Measurements from ENCODE around the gene PDCD5. TPM values are rescaled to one million over a fixed set of nuclear protein-coding genes. Genes with fewer than 3 reads are reported as not detected.
"Not testable (repeated sequence)": the region's sequence is repeated elsewhere in the genome, so short reads cannot be mapped to it uniquely, and the experiment has no call there.

Gene PDCD5, protein sequence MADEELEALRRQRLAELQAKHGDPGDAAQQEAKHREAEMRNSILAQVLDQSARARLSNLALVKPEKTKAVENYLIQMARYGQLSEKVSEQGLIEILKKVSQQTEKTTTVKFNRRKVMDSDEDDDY
- polyA plus RNA-seq (ENCODE audit: insufficient read length in 3 of 3), result 100 to 1,000 TPM; 109 to 123 (median 111) TPM
- long read RNA-seq, donor 1, transcript PDCD5-207 (6 exons, 699 nt), result major isoform, 70 of 86 reads
- long read RNA-seq, donor 1, partial matches to known transcripts, result 9 of 86 reads
- long read RNA-seq, donor 1, other reads (novel, unspliced or antisense), result 0 of 86 reads
- long read RNA-seq, donor 2, transcript PDCD5-207 (6 exons, 699 nt), result major isoform, 88 of 103 reads
- long read RNA-seq, donor 2, partial matches to known transcripts, result 6 of 103 reads
- long read RNA-seq, donor 2, other reads (novel, unspliced or antisense), result 0 of 103 reads
- long read RNA-seq, donor 3, transcript PDCD5-205 (4 exons, 480 nt), result minor isoform, 5 of 92 reads
- long read RNA-seq, donor 3, transcript PDCD5-207 (6 exons, 699 nt), result major isoform, 75 of 92 reads
- long read RNA-seq, donor 3, partial matches to known transcripts, result 8 of 92 reads
- long read RNA-seq, donor 3, other reads (novel, unspliced or antisense), result 0 of 92 reads
- long read RNA-seq, donor 4, transcript PDCD5-207 (6 exons, 699 nt), result major isoform, 100 of 126 reads
- long read RNA-seq, donor 4, partial matches to known transcripts, result 15 of 126 reads
- long read RNA-seq, donor 4, other reads (novel, unspliced or antisense), result 0 of 126 reads
- long read RNA-seq, donor 5, transcript PDCD5-207 (6 exons, 699 nt), result major isoform, 42 of 52 reads
- long read RNA-seq, donor 5, partial matches to known transcripts, result 5 of 52 reads
- long read RNA-seq, donor 5, other reads (novel, unspliced or antisense), result 0 of 52 reads
- long read RNA-seq, donor 6, transcript PDCD5-206 (2 exons, 458 nt), result minor isoform, 5 of 71 reads
- long read RNA-seq, donor 6, transcript PDCD5-207 (6 exons, 699 nt), result major isoform, 58 of 71 reads
- long read RNA-seq, donor 6, partial matches to known transcripts, result 0 of 71 reads
- long read RNA-seq, donor 6, other reads (novel, unspliced or antisense), result 0 of 71 reads
- long read RNA-seq, donor 7, transcript PDCD5-205 (4 exons, 480 nt), result minor isoform, 5 of 121 reads
- long read RNA-seq, donor 7, transcript PDCD5-207 (6 exons, 699 nt), result major isoform, 74 of 121 reads
- long read RNA-seq, donor 7, partial matches to known transcripts, result 32 of 121 reads
- long read RNA-seq, donor 7, other reads (novel, unspliced or antisense), result 0 of 121 reads
- long read RNA-seq, donor 8, transcript PDCD5-207 (6 exons, 699 nt), result major isoform, 28 of 35 reads
- long read RNA-seq, donor 8, partial matches to known transcripts, result 0 of 35 reads
- long read RNA-seq, donor 8, other reads (novel, unspliced or antisense), result 0 of 35 reads
- long read RNA-seq, donor 9, transcript PDCD5-205 (4 exons, 480 nt), result minor isoform, 6 of 109 reads
- long read RNA-seq, donor 9, transcript PDCD5-207 (6 exons, 699 nt), result major isoform, 83 of 109 reads
- long read RNA-seq, donor 9, partial matches to known transcripts, result 14 of 109 reads
- long read RNA-seq, donor 9, other reads (novel, unspliced or antisense), result 0 of 109 reads
- long read RNA-seq, donor 10, transcript PDCD5-207 (6 exons, 699 nt), result major isoform, 72 of 94 reads
- long read RNA-seq, donor 10, partial matches to known transcripts, result 16 of 94 reads
- long read RNA-seq, donor 10, other reads (novel, unspliced or antisense), result 0 of 94 reads
- long read RNA-seq, donor 11, transcript PDCD5-207 (6 exons, 699 nt), result major isoform, 57 of 85 reads
- long read RNA-seq, donor 11, partial matches to known transcripts, result 21 of 85 reads
- long read RNA-seq, donor 11, other reads (novel, unspliced or antisense), result 0 of 85 reads
- long read RNA-seq, donor 12, transcript PDCD5-207 (6 exons, 699 nt), result major isoform, 82 of 109 reads
- long read RNA-seq, donor 12, partial matches to known transcripts, result 21 of 109 reads
- long read RNA-seq, donor 12, other reads (novel, unspliced or antisense), result 0 of 109 reads
- long read RNA-seq, donor 13, transcript PDCD5-207 (6 exons, 699 nt), result major isoform, 37 of 56 reads
- long read RNA-seq, donor 13, partial matches to known transcripts, result 13 of 56 reads
- long read RNA-seq, donor 13, other reads (novel, unspliced or antisense), result 0 of 56 reads
- long read RNA-seq, donor 14, result 0 reads
- long read RNA-seq, donor 15, transcript PDCD5-204 (6 exons, 601 nt), result minor isoform, 9 of 109 reads
- long read RNA-seq, donor 15, transcript PDCD5-207 (6 exons, 699 nt), result major isoform, 82 of 109 reads
- long read RNA-seq, donor 15, partial matches to known transcripts, result 13 of 109 reads
- long read RNA-seq, donor 15, other reads (novel, unspliced or antisense), result 0 of 109 reads
- long read RNA-seq, donor 16, transcript PDCD5-207 (6 exons, 699 nt), result major isoform, 82 of 97 reads
- long read RNA-seq, donor 16, partial matches to known transcripts, result 11 of 97 reads
- long read RNA-seq, donor 16, other reads (novel, unspliced or antisense), result 0 of 97 reads

DNA sequence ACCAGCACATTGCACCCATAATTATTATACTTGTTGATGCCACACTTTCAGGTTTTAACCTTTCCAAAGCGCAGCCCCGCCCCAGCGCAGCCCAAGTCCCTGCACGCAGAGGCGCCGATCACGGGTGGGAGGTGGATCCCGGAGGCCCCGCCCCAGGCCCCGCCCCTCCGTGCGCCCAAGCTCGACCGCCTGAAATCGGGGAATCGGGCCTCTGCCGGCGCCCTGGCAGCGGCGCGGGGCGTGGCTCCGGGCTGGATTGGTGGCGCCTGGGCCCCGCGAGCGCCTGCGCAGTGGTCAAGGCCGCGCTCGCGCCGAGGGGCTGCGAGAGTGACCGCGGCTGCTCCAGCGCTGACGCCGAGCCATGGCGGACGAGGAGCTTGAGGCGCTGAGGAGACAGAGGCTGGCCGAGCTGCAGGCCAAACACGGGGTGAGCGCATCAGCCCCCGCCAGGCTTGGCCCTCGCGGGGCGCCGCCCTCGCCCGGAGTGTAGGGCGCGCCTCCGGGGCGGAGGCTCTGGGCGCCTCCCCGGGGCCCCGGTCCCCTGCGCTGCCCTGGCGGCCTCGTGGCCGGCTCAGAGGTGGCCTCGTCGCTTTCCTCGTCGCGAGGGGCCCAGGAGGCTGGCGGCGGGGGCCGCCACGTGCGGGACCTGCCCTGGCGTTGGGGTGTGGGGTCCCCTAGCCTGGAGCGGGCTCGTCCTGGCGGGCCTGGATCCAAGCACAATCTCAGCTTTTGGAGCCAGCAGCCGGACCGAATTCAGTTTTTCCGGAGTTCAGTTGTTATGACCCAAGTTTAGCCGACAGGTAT, at the start of gene PDCD5:
Gene PDCD5 (plus strand): TSS at position 290 of the 804 bp plus-strand sequence. CDS start 72 bp downstream, at position 362.
- peak; percentile 95 for DNase-seq

DNA sequence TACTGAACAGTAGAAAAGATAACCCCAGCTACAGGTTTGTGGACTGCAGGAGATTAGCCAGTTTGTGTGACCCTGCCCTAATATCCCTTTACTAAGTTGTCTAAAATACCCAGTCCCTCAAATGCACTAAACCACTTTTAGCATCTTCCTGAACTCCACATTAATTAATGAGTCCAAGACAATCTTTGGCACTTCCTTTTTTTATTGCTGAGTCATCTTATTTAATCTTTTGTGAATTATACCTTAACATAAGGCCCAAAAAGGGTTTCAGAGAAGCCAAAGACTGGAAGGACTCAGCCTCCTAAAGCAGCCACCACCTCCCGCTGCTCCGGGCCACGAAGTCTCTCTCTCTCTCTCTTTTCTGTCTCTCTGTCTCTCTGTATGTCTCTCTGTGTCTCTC, 48.8 kb upstream of the PDCD5 start:
- DNase-seq, result no peak

DNA sequence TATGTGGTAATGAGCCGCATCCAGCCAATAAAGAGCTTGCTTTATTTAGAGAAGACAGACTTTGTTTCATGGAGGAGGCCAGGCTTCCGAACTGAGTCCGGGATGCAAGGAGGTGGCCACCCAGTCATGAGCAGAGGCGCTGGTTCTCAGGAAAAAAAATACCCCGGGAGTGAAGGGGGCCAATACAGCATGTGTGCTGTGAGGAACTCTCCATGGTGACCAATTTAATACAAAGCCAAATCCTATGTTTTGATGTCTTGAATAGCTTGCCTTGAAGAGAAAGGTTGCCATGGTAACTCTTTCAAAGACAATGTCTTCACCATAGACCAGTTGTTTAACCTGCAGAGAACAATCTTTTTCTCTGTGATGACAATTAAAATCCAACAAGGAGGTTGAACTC, 43.4 kb upstream of the PDCD5 start:
- DNase-seq, result no peak

DNA sequence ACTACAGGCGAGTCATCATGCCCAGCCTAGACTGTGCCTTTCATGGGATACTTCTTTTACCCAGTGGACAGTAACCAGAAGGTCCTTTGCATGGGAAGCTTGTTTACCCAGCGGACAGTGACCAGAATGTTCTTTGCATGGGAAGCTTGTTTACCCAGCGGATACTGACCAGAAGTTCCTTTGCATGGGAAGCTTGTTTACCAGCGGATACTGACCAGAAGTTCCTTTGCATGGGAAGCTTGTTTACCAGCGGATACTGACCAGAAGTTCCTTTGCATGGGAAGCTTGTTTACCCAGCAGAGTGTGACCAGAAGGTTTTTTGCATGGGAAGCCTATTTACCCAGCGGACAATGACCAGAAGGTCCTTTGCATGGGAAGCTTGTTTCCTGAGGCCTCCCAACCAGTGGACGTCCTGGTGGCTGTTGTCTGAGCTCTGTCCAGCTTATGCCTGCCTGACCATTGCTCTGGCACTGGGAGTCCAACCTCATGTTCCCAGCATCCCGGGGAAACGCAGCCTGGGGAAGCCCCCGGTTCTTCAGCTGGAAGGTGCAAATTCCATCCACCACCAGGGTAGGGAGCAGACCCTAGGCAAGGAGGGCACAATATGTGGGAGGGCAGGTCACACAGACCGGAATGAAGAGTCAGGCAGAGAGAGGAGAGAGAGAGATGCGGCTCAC, 41.6 kb upstream of the PDCD5 start:
- DNase-seq, result no peak

DNA sequence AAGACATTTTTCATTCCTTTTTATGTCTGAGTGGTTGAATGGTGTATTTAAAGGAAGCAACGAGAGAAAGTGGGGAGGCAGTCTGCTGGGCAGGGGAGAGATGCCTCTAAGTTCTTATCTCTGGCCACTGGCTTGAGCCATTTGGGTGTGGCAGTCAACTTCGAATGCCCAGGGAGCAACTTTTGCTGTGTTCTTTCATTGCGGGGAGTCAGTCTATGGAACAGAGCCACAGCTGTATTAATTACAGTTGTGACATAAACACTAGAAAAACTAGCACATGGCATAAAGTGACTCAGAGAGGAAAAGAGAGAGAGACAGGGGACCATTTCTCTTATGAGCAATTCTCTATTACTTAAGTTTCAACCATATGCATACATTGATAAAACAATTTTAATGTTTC, 40.4 kb upstream of the PDCD5 start:
- no peak for DNase-seq

DNA sequence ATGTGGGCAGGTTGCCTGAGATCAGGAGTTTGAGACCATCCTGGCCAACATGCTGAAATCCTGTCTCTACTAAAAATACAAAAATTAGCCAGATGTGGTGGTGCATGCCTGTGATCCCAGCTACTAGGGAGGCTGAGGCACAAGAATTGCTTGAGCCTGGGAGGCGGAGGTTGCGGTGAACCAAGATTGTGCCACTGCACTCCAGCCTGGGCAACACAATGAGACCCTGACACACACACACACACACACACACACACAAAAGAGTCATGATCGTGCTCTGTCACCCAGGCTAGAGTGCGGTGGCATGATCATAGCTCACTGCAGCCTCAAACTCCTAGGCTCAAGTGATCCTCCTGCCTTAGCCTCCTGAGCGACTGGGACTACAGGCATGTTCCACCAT, 39.6 kb upstream of the PDCD5 start:
- DNase-seq, result not testable (repeated sequence)

DNA sequence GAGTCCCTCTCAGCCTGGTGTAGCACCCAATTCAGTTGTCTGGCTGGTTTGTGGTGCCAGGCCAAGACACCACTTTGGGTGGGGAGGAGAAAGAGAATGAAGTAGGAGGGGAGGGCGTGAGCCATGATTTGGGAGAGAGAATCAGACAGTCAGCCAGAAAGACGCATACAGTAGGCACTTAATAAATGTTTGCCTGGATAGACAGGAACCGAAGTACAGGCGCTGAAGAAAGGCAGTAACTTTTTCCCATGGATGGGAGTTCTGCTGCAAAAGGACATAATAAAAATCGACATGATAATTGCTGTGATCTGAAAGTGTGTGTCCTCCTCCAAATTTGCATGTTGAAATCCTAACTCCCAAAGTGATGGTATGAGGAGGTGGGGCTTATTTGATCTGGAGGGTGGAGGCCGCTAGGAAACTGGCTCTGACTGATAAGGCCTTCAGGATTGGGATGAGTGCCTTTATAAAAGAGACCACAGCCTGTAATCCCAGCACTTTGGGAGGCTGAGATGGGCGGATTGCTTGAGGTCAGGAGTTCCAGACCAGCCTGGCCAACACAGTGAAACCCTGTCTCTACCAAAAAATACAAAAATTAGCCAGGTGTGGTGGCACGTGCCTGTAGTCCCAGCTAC, 38.4 kb upstream of the PDCD5 start:
- no peak for DNase-seq

DNA sequence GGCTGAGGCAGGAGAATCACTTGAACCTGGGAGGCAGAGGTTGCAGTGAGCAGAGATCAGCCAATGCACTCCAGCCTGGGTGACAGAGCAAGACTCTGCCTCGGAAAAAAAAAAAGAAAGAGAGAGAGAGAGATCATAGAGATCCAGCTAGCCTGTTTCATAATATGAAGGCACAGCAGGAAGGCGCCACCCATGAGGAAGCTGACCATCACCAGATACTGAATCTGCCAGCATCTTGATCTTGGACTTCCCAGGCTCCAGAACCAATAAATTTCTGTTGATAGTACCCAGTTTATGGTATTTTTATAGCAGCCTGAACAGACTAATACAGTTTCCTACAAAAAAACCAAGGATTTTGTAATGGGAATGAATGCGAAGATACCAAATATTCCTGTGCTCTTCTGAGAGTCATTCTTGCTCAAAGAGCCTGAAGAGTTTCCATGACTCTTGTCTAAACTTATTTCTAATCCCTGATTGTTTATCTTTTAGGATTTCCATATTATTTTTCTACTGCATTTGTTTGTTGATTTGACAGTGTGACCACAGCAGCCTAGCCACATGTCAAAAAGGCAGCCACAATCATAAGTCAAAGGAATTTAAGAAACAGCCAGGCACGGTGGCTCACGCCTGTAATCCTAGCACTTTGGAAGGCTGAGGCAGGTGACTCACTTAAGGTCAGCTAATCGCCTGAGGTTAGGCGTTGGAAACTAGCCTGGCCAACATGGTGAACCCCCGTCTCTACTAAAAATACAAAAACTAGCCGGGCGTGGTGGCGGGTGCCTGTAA, 37.7 kb upstream of the PDCD5 start:
- no peak for DNase-seq

DNA sequence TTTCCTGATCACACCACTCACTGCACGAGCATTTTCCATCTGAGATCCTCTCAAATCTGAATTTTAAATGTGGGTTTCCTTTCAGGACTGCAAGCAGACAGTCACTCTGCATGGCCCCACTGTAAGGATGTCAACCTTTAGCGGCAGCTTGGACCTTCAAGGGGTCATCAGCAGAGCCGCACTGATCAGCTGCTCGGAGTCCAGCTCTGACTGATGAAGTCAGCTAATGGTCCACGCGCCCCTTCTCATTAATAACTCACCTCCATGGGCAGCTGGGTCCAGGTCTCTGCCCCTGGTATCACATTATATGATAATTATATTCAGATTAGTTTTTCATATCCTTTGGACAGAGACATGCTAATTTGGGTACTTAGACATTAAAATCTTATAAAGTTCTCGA, 36.1 kb upstream of the PDCD5 start:
- no peak for DNase-seq

DNA sequence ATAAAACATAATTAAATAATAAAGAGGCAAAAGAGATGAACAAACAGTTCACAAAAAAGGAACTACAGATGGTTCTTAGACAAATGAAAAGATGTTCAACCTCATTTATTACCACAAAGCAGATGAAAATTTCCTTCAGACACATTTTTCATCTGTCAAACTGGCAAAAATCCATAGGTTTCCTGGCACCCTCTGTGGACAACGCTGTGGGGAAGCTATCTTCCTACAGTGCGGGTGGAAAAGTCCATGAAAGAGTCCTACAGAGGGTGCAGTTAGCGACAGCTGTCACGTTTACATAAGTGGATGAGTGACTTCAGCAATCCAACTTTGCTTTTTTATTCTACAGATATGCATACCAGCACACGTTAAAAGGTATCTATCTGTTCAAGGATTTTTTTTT, 30.3 kb upstream of the PDCD5 start:
- DNase-seq, result no peak

DNA sequence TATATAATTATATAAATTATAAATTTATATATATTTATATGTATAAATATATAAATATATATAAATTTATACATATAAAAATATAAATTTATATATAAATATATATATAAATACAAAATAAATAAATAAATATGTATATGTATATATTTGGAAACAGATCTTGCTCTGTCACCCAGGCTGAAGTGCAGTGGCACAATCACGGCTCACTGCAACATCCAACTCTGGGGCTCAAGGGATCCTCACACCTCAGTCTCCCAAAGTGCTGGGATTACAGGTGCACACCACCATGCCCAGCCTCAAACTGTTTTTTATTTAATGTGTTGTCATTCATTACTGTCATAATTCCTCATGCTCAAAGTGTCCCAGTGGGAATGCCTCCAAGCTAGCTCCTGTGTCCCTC, 25.2 kb upstream of the PDCD5 start:
- no peak for DNase-seq

DNA sequence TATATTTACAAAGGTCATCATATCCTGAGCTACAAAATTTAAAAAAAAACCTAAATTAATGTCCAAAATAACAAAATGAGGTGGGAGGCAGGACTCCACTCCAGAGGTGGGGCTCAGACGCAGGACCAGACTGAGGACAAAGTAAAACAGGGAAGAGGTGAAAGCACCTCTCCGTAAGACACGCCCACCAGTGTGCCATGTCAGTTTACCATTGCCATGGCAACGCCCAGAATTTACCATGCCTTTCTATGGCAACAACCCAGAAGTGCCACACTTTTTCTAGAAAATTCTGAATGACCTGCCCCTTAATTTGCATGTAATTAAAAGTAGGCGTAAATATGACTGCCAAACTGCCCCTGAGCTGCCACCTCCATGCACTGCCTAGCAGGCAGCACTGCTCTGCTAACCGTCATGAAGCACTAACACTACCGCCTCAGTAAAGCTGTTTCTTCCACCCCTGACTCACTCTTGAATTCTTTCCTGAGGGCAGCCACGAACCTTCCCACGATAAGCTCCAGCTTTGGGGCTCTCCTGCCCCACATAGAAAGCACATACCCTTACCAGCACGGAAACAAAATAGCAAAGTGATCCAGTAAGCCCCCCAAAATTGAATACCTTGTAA, 22.3 kb upstream of the PDCD5 start:
- no peak for DNase-seq

DNA sequence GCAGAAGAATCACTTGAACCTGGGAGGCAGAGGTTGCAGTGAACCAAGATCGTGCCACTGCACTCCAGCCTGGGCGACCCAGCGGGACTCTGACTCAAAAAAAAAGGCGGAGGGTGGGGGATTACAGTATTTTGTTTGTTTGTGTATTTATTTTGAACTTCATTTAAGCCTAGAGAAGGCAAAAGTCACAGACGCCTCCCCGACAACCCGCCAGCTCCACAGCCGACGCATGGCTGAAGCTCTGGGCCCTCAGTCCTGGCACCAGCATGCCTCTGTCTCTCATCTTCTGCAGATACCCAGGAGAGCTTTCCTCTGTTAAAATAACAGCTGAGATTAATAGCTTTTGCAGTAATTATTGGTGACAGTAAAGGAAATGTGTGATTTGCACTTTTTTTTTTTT, 17.2 kb upstream of the PDCD5 start:
- DNase-seq, result no peak

DNA sequence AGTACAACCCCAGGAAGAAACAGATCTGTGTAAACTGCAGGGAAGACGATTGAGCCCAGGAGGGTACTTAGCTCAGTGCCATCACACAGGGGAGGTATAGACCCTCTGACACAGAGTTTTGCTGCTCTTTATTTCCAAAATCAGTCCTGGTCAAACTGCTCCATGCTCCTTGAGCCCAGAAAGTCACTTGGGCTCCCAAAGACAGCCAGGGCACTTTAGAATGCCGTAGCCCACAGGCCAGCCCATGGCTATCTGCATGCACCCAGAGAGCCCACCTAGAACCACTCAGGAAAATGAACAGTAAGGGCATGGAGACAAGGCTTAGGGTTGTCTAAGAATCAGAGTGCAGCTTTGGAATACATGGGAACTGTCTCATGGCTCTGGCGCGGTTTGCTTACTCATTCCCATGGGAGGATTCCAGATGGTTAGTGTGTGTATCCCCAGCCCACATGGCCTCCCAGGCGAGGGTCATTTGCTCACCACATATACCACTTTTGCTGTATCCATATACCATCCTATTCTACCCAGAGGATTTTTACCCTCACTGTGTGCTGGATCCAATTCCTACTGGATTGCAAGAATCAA, 14.7 kb upstream of the PDCD5 start:
- no peak for DNase-seq

DNA sequence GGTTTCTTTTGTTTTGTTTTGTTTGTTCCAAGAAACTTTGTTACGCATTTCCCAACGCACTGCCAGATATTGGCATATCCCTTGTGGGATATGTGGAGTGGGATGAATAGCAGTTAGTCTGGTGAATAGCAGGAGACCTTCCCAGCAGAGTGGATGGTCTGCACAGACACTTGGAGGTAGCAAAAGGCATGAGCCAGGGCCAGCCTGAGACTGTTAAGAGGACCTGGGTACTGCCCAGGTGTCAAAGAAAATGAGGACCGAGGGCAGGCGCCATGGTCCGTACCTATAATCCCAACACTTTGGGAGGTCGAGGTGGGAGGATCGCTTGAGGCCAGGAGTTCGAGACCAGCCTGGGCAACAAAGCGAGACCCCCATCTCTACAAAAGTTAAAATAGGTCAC, 13.5 kb upstream of the PDCD5 start:
- DNase-seq, result no peak
